H1 (cell line): ENCODE results near the gene DUOXA1. TPM values are rescaled to one million over a fixed set of nuclear protein-coding genes. Genes with fewer than 3 reads are reported as not detected.

Source experiments
- CTCF ChIA-PET: fragments of 300-600 bp; sonication (Branson Sonifier 250); formaldehyde crosslinking; loops from one replicate; lab custom pipeline; 2021; ENCODE audit not compliant: partially characterized antibody; lab: Charles Lee
- POLR2A ChIA-PET: fragments of 300-600 bp; sonication (Branson Sonifier 250); formaldehyde crosslinking; loops from one replicate; lab custom pipeline; 2021; ENCODE audit warnings: inconsistent platforms; ENCODE audit not compliant: partially characterized antibody; lab: Charles Lee
- DNase-seq, 2 experiments: peaks; one replicate each; pipeline versions ENCODE4 v3.0.0 to v3.0.0-alpha.2; 2010 to 2022; ENCODE audit warnings: low spot score in 2 of 2, low read depth in 1 of 2, mixed read lengths in 1 of 2
- FAIRE-seq: peaks from 2 replicates; lab custom pipeline; 2011; peaks lifted over from hg19 to GRCh38; lab: Jason Lieb, UNC
- H2AFZ ChIP-seq: 2 replicates; pipeline ENCODE4 v1.8.1; 2012; ENCODE audit warnings: low read length, inconsistent platforms
- H2AK5ac ChIP-seq: 2 replicates; pipeline ENCODE4 v1.6.1; 2013; ENCODE audit warnings: low read depth, low read length
- H2BK120ac ChIP-seq: replicated peaks from 2 replicates; pipeline ENCODE3; 2013; ENCODE audit warnings: low read depth, low read length, inconsistent platforms
- H2BK12ac ChIP-seq: 2 replicates; pipeline ENCODE4 v1.6.1; 2013; ENCODE audit warnings: low read depth, low read length
- H2BK15ac ChIP-seq: 2 replicates; pipeline ENCODE4 v1.6.1; 2013; ENCODE audit warnings: low read length
- H2BK20ac ChIP-seq: 2 replicates; pipeline ENCODE4 v1.6.1; 2013; ENCODE audit warnings: low read length
- H2BK5ac ChIP-seq: 2 replicates; pipeline ENCODE4 v1.6.1; 2013; ENCODE audit warnings: low read depth, low read length
- H3K14ac ChIP-seq: 2 replicates; pipeline ENCODE4 v1.6.1; 2013; ENCODE audit warnings: inconsistent platforms; ENCODE audit not compliant: insufficient read length
- H3K18ac ChIP-seq: 2 replicates; pipeline ENCODE4 v1.6.1; 2013; ENCODE audit warnings: low read length; ENCODE audit errors: extremely low read depth
- H3K23ac ChIP-seq: 2 replicates; pipeline ENCODE4 v1.6.1; 2013; ENCODE audit warnings: inconsistent platforms; ENCODE audit not compliant: insufficient read length
- H3K23me2 ChIP-seq: 2 replicates; pipeline ENCODE4 v1.6.1; 2013; ENCODE audit warnings: low read depth, low read length
- H3K27ac ChIP-seq: 2 replicates; pipeline ENCODE4 v1.6.1; 2011; ENCODE audit warnings: low read depth, low read length, inconsistent platforms
- H3K27me3 ChIP-seq, 4 experiments: replicated peaks in 1 of 4; 1 replicate in 1 of 4; 2 replicates in 3 of 4; pipeline versions ENCODE4 v1.6.1 to v1.8.1; 2011 to 2013; ENCODE audit warnings: low read length in 3 of 4, mild to moderate bottlenecking in 3 of 4, inconsistent platforms in 2 of 4, mixed read lengths in 2 of 4, moderate library complexity in 1 of 4; ENCODE audit not compliant: control insufficient read depth in 3 of 4, insufficient read depth in 3 of 4; ENCODE audit errors: extremely low read depth in 1 of 4
- H3K36me3 ChIP-seq, 4 experiments: 2 replicates each; pipeline versions ENCODE4 v1.6.1 to v1.8.1; 2011 to 2013; ENCODE audit warnings: mild to moderate bottlenecking in 4 of 4, low read length in 3 of 4, moderate library complexity in 2 of 4, control low read depth in 1 of 4, inconsistent platforms in 1 of 4; ENCODE audit not compliant: insufficient read depth in 4 of 4, control insufficient read depth in 2 of 4
- H3K4ac ChIP-seq: replicated peaks from 2 replicates; pipeline ENCODE3; 2013; ENCODE audit warnings: low read length, low read depth, mixed read lengths, inconsistent platforms; ENCODE audit not compliant: insufficient read length
- H3K4me1 ChIP-seq, 4 experiments: replicated peaks in 1 of 4; 1 replicate in 1 of 4; 2 replicates in 3 of 4; pipeline versions ENCODE4 v1.6.1 to v1.8.1; 2011 to 2013; ENCODE audit warnings: low read length in 3 of 4, inconsistent platforms in 2 of 4, mixed read lengths in 1 of 4; ENCODE audit not compliant: insufficient read depth in 4 of 4, control insufficient read depth in 3 of 4
- H3K4me2 ChIP-seq, 2 experiments: 2 replicates each; pipeline versions ENCODE4 v1.6.1 to v1.8.1; 2011 to 2013; ENCODE audit warnings: low read depth in 2 of 2, low read length in 2 of 2, control low read depth in 1 of 2, inconsistent platforms in 1 of 2, mild to moderate bottlenecking in 1 of 2; ENCODE audit not compliant: insufficient read depth in 1 of 2
- H3K4me3 ChIP-seq, 4 experiments: fragments of 200-600, 300-600 bp in 1 of 4; sonication (generic), shearing (Covaris generic), sonication (Bioruptor Twin) in 1 of 4; 2 replicates each; pipeline versions ENCODE4 v1.5.1 to v1.8.1; 2011 to 2016; ENCODE audit warnings: low read length in 4 of 4, low read depth in 3 of 4, control low read depth in 2 of 4, inconsistent platforms in 2 of 4, mild to moderate bottlenecking in 2 of 4, mixed read lengths in 1 of 4, moderate library complexity in 1 of 4; ENCODE audit not compliant: insufficient read depth in 2 of 4; ENCODE audit errors: extremely low read depth in 1 of 4
- H3K56ac ChIP-seq: replicated peaks from 2 replicates; pipeline ENCODE3; 2013; ENCODE audit warnings: low read depth, mild to moderate bottlenecking, mixed read lengths, low read length, inconsistent platforms; ENCODE audit not compliant: insufficient read length
- H3K79me1 ChIP-seq: 2 replicates; pipeline ENCODE4 v1.6.1; 2013; ENCODE audit warnings: low read depth, low read length, control low read depth
- H3K79me2 ChIP-seq, 2 experiments: 2 replicates each; pipeline versions ENCODE4 v1.6.1 to v1.8.1; 2012 to 2013; ENCODE audit warnings: low read length in 2 of 2, mild to moderate bottlenecking in 2 of 2, inconsistent platforms in 1 of 2; ENCODE audit not compliant: insufficient read depth in 2 of 2, control insufficient read depth in 1 of 2
- H3K9ac ChIP-seq, 4 experiments: replicated peaks in 1 of 4; 1 replicate in 1 of 4; 2 replicates in 3 of 4; pipeline versions ENCODE4 v1.6.1 to v1.8.1; 2011 to 2013; ENCODE audit warnings: low read depth in 3 of 4, low read length in 3 of 4, control low read depth in 2 of 4, mild to moderate bottlenecking in 2 of 4, moderate library complexity in 2 of 4, inconsistent platforms in 1 of 4; ENCODE audit errors: extremely low read depth in 1 of 4
- H3K9me3 ChIP-seq, 2 experiments: 2 replicates each; pipeline versions ENCODE4 v1.6.1 to v1.8.1; 2012 to 2013; ENCODE audit warnings: mild to moderate bottlenecking in 2 of 2, moderate library complexity in 2 of 2, control low read depth in 1 of 2, inconsistent platforms in 1 of 2, low read depth in 1 of 2, low read length in 1 of 2, mixed read lengths in 1 of 2; ENCODE audit not compliant: insufficient read depth in 2 of 2
- H4K20me1 ChIP-seq, 2 experiments: replicated peaks in 1 of 2; 2 replicates each; pipeline versions ENCODE3 to v1.8.1; 2011 to 2013; ENCODE audit warnings: inconsistent platforms in 2 of 2, low read length in 2 of 2, mild to moderate bottlenecking in 1 of 2; ENCODE audit not compliant: insufficient read depth in 2 of 2, control insufficient read depth in 1 of 2
- H4K5ac ChIP-seq: 2 replicates; pipeline ENCODE4 v1.6.1; 2013; ENCODE audit warnings: low read length, low read depth, mixed read lengths, inconsistent platforms; ENCODE audit not compliant: insufficient read length
- H4K8ac ChIP-seq: 2 replicates; pipeline ENCODE4 v1.8.0; 2013; ENCODE audit warnings: mild to moderate bottlenecking, moderate library complexity, low read length, inconsistent platforms; ENCODE audit not compliant: insufficient read depth; ENCODE audit errors: extremely low read depth
- H4K91ac ChIP-seq: replicated peaks from 2 replicates; pipeline ENCODE3; 2013; ENCODE audit warnings: low read length, mixed read lengths, inconsistent platforms; ENCODE audit not compliant: insufficient read length
- CBX5 ChIP-seq: fragments of 300-800, 300-1000 bp; sonication (generic); IDR thresholded peaks from 2 replicates; pipeline ENCODE4 v1.7.1; 2016; ENCODE audit warnings: antibody characterized with exemption, low read length, low read depth
- CBX8 ChIP-seq: fragments of 300-800, 300-1000 bp; sonication (generic); IDR thresholded peaks from 2 replicates; pipeline ENCODE4 v1.7.1; 2016; ENCODE audit warnings: low read depth, low read length, borderline replicate concordance
- CEBPB ChIP-seq: IDR thresholded peaks from 2 replicates; pipeline ENCODE4 v1.6.1; 2012; ENCODE audit warnings: low read depth, low read length
- CTBP2 ChIP-seq: IDR thresholded peaks from 2 replicates; pipeline ENCODE4 v1.7.0; 2011; ENCODE audit warnings: borderline replicate concordance, mild to moderate bottlenecking, moderate library complexity, mixed read lengths, low read length; ENCODE audit not compliant: insufficient read depth, insufficient read length
- EZH2 ChIP-seq: fragments of 200-600 bp; sonication (generic); IDR thresholded peaks from 2 replicates; pipeline ENCODE4 v1.7.1; 2012; ENCODE audit warnings: low read depth, mild to moderate bottlenecking, moderate library complexity, low read length, inconsistent platforms; ENCODE audit not compliant: severe bottlenecking
- HDAC2 ChIP-seq, 2 experiments: fragments of 300-600 bp in 1 of 2; sonication (generic) in 1 of 2; IDR thresholded peaks; 2 replicates each; pipeline ENCODE4 v1.6.1; 2011 to 2012; ENCODE audit warnings: low read depth in 2 of 2, low read length in 2 of 2, mild to moderate bottlenecking in 2 of 2, moderate library complexity in 2 of 2, borderline replicate concordance in 1 of 2, inconsistent platforms in 1 of 2
- HDAC6 ChIP-seq: IDR thresholded peaks from one replicate; pipeline ENCODE4 v1.7.1; 2012; ENCODE audit warnings: low read depth, mild to moderate bottlenecking, inconsistent platforms, low read length, moderate library complexity
- JUN ChIP-seq: IDR thresholded peaks from 2 replicates; pipeline ENCODE4 v1.6.1; 2011; ENCODE audit warnings: low read depth, mild to moderate bottlenecking, improper control_type of control experiment, low read length
- KDM5A ChIP-seq: fragments of 200-600 bp; IDR thresholded peaks from 2 replicates; pipeline ENCODE4 v1.7.1; 2012; ENCODE audit warnings: mild to moderate bottlenecking, low read length, inconsistent platforms, mixed read lengths
- RXRA ChIP-seq: IDR thresholded peaks from 2 replicates; pipeline ENCODE4 v1.6.1; 2011; ENCODE audit warnings: low read depth, mild to moderate bottlenecking, low read length, moderate library complexity; ENCODE audit not compliant: insufficient read depth
- SAP30 ChIP-seq: fragments of 300-600 bp; sonication (generic); IDR thresholded peaks from 2 replicates; pipeline ENCODE4 v1.7.1; 2012; ENCODE audit warnings: low read length, moderate library complexity, mild to moderate bottlenecking, inconsistent platforms; ENCODE audit not compliant: insufficient read depth, insufficient replicate concordance
- SP4 ChIP-seq: IDR thresholded peaks from 2 replicates; pipeline ENCODE4 v1.6.1; 2012; ENCODE audit warnings: low read length, inconsistent platforms
- SUZ12 ChIP-seq: fragments of 200-600 bp; sonication (generic); IDR thresholded peaks from 2 replicates; pipeline ENCODE4 v1.6.1; 2012; ENCODE audit warnings: mild to moderate bottlenecking, inconsistent platforms, low read length, moderate library complexity, mixed read lengths
- YY1 ChIP-seq: IDR thresholded peaks from 2 replicates; pipeline ENCODE4 v1.6.1; 2011; ENCODE audit warnings: low read depth, mild to moderate bottlenecking, low read length
- WGBS, 2 experiments: shearing (Covaris generic) in 1 of 2; methylation state at CpG; one replicate each; pipeline versions ENCODE4 v1.1.6 to v1.1.7; 2013 to 2015; ENCODE audit warnings: low lambda C conversion rate in 2 of 2, mixed read lengths in 2 of 2, inconsistent platforms in 1 of 2, low coverage in 1 of 2, missing lambda C conversion rate in 1 of 2; ENCODE audit not compliant: insufficient replicate concordance in 2 of 2, insufficient coverage in 1 of 2, insufficient read length in 1 of 2; ENCODE audit errors: extremely low coverage in 1 of 2, missing lambda C conversion rate in 1 of 2; 5-methylcytosine and 5-hydroxymethylcytosine counted together
- polyA plus RNA-seq, 7 experiments: library from polyadenylated mRNA; depleted of rRNA in 3 of 7; stranded (reverse) in 5 of 7; unstranded in 2 of 7; fragments of >200 nt in 5 of 7; fragments of 200-250 nt in 2 of 7; gene quantifications; 1 replicate in 5 of 7; 2 replicates in 1 of 7; 4 replicates in 1 of 7; pipeline versions ENCODE4 v1.2.1 to v1.2.3, GENCODE V29; 2011 to 2013; ENCODE audit warnings: missing spikeins in 2 of 7, mixed read lengths in 2 of 7
- total RNA-seq: library from RNA; stranded (reverse); fragmentation: NEBNext Ultra II Directional; extraction: Animal tissue kit (Norgen Biotek cat#: 25700); gene quantifications from 2 replicates; pipeline ENCODE4 v1.2.1, GENCODE V29; 2021

The DUOXA1 gene
- total and polyA plus RNA-seq, 2 of the 8 experiments (the other 6 are each of a cell fraction or from before 2014, with no cell fraction given): 0.18 TPM; not detected in 1

- Histone ChIP-seq H3K18ac (no peak overlapping the region), H2AFZ (no peak overlapping the region), H2BK20ac (no peak overlapping the region), H3K4me3 (no peak overlapping the region), H3K4me1 (no peaks in the 10 kb centered on the region; a peak in 1 of 7 replicates), H3K23ac (no peak overlapping the region), H3K79me2 (no peaks in the 10 kb centered on the region), H2BK5ac (no peak overlapping the region), H3K4ac (no peak overlapping the region), H3K14ac (no peak overlapping the region), H3K27ac (no peak overlapping the region), H3K36me3 (no peaks in the 10 kb centered on the region), H3K23me2 (no peaks in the 10 kb centered on the region), H2BK15ac (no peak overlapping the region), H3K27me3 (no peaks in the 10 kb centered on the region; a peak in 1 of 7 replicates), H3K79me1 (no peaks in the 10 kb centered on the region; the same call in 1 of the 2 replicates), H4K8ac (no peak overlapping the region), H3K56ac (no peak overlapping the region), H3K9me3 (no peaks in the 10 kb centered on the region), H2BK120ac (no peak overlapping the region), H4K20me1 (no peaks in the 10 kb centered on the region), H4K91ac (no peak overlapping the region), H3K9ac (no peak overlapping the region), H2BK12ac (no peak overlapping the region), H4K5ac (no peak overlapping the region), H3K4me2 (no peak overlapping the region), H2AK5ac (no peak overlapping the region)
- FAIRE-seq (no peak), DNase-seq (no peak)
- POLR2A ChIA-PET: interaction anchor here (1.4 kb wide), 1 partner anchor 10 kb away, joined by 4 read pairs; no protein-coding TSS in a partner anchor
- WGBS, 2 experiments: 96% methylated on average over 4 of the region's 4 CpGs; no CpG with 5 or more reads in 1 of the 2 experiments
- CTCF ChIA-PET: interaction anchor here (0.8 to 10.1 kb wide), 6 partner anchors 9 to 131 kb away, joined by 3 to 57 read pairs (median 5); no protein-coding TSS in a partner anchor
- no peak for TF ChIP-seq HDAC6
- no peak for TF ChIP-seq CBX5
- no peak for TF ChIP-seq YY1
- no peak for TF ChIP-seq SP4
- no peak for TF ChIP-seq CEBPB
- no peak for TF ChIP-seq JUN
- no peak for TF ChIP-seq EZH2
- no peak for TF ChIP-seq HDAC2 (IDR thresholded peaks at IDR 0.05; ENCODE audit: borderline replicate concordance in 1 of 2, low read depth in 2 of 2, low read length in 2 of 2)
- no peak for TF ChIP-seq RXRA
- TF ChIP-seq KDM5A: no peak
- TF ChIP-seq CTBP2: no peak
- no peak for TF ChIP-seq CBX8
- TF ChIP-seq SUZ12: no peak
- no peak for TF ChIP-seq SAP30
These were observed 16.7 kb upstream of the DUOXA1 start for GRCh38 chr15:45146405-45146804.
